GM12878 (cell line): ENCODE results near the gene PEF1. TPM values are rescaled to one million over a fixed set of nuclear protein-coding genes. Genes with fewer than 3 reads are reported as not detected.

ENCODE experiments used
- ATAC-seq: fragments of 200-7000 bp; cut with Tn5 transposase; 3 replicates; pipeline ENCODE4 v1.9.1; 2020; ENCODE audit warnings: mild to moderate bottlenecking, moderate library complexity
- BruUV-seq: library from RNA; stranded (reverse); fragments of 400-500 nt; replicated peaks from 2 replicates; lab custom pipeline; 2021; lab: Mats Ljungman, UMichigan
- CTCF ChIA-PET: fragments of 300-600 bp; sonication (Branson Sonifier 250); formaldehyde crosslinking; extraction: SDS; loops from one replicate; lab custom pipeline; 2021; ENCODE audit warnings: inconsistent platforms; lab: Yijun Ruan, JAX
- POLR2A ChIA-PET: fragments of 350-600 bp; formaldehyde crosslinking; extraction: SDS; loops from one replicate; lab custom pipeline; 2021; ENCODE audit warnings: inconsistent platforms; lab: Charles Lee
- RAD21 ChIA-PET: fragments of 300-600 bp; sonication (Branson Sonifier 250); formaldehyde crosslinking; loops from one replicate; lab custom pipeline; 2023; ENCODE audit warnings: antibody characterized with exemption; ENCODE audit not compliant: unreplicated experiment; lab: Charles Lee
- SMC1A ChIA-PET: fragments of 300-600 bp; sonication (Branson Sonifier 250); formaldehyde crosslinking; loops from one replicate; lab custom pipeline; 2023; ENCODE audit not compliant: unreplicated experiment, uncharacterized antibody; lab: Charles Lee
- DNase-seq: peaks from one replicate; pipeline ENCODE4 v3.0.0-alpha.2; 2011; ENCODE audit warnings: low read depth, low spot score
- FAIRE-seq: peaks from 3 replicates; lab custom pipeline; 2011; peaks lifted over from hg19 to GRCh38; lab: Jason Lieb, UNC
- H2AFZ ChIP-seq: 2 replicates; pipeline ENCODE4 v1.6.0; 2011; ENCODE audit warnings: low read depth, low read length, control low read depth; ENCODE audit not compliant: control insufficient read depth
- H3K27ac ChIP-seq: 2 replicates; pipeline ENCODE4 v1.5.1; 2011; ENCODE audit warnings: control low read depth; ENCODE audit not compliant: control insufficient read depth, insufficient read depth
- H3K27me3 ChIP-seq, 2 experiments: replicated peaks in 1 of 2; 2 replicates each; pipeline versions ENCODE4 v1.6.0 to v1.6.1; 2011; ENCODE audit warnings: low read length in 1 of 2; ENCODE audit not compliant: control insufficient read depth in 2 of 2, insufficient read depth in 2 of 2
- H3K36me3 ChIP-seq, 2 experiments: 2 replicates each; pipeline ENCODE4 v1.5.1; 2011; ENCODE audit warnings: low read length in 1 of 2; ENCODE audit not compliant: control insufficient read depth in 2 of 2, insufficient read depth in 2 of 2
- H3K4me1 ChIP-seq: 2 replicates; pipeline ENCODE4 v1.6.1; 2011; ENCODE audit warnings: mild to moderate bottlenecking, low read length, moderate library complexity, mixed read lengths; ENCODE audit not compliant: control insufficient read depth, insufficient read depth
- H3K4me2 ChIP-seq: 2 replicates; pipeline ENCODE4 v1.6.0; 2011; ENCODE audit warnings: control low read depth; ENCODE audit not compliant: control insufficient read depth, insufficient read depth
- H3K4me3 ChIP-seq: fragments of 200-600 bp; sonication (generic); 2 replicates; pipeline ENCODE4 v1.5.1; 2016
- H3K79me2 ChIP-seq: 2 replicates; pipeline ENCODE4 v1.6.0; 2011; ENCODE audit warnings: low read length; ENCODE audit not compliant: control insufficient read depth, insufficient read depth
- H3K9ac ChIP-seq: 2 replicates; pipeline ENCODE4 v1.8.0; 2011; ENCODE audit warnings: low read length, control low read depth, mixed read lengths; ENCODE audit not compliant: control insufficient read depth, insufficient read depth
- H3K9me3 ChIP-seq: replicated peaks from 3 replicates; pipeline ENCODE4 v1.5.1; 2011; ENCODE audit warnings: mild to moderate bottlenecking, low read length; ENCODE audit not compliant: control insufficient read depth, insufficient read depth
- H4K20me1 ChIP-seq: 2 replicates; pipeline ENCODE4 v1.6.0; 2011; ENCODE audit not compliant: control insufficient read depth, insufficient read depth
- BCL11A ChIP-seq: IDR thresholded peaks from 2 replicates; pipeline ENCODE4 v1.6.1; 2011; ENCODE audit warnings: low read depth, low read length
- BRCA1 ChIP-seq: IDR thresholded peaks from 2 replicates; pipeline ENCODE4 v1.6.1; 2011; ENCODE audit warnings: low read depth, low read length, improper control_type of control experiment
- CBX5 ChIP-seq: sonication (generic); IDR thresholded peaks from 2 replicates; pipeline ENCODE4 v1.6.1; 2016; ENCODE audit warnings: low read depth, moderate library complexity, mild to moderate bottlenecking, inconsistent platforms
- KLF5 ChIP-seq: fragments of 450-650 bp; IDR thresholded peaks from 2 replicates; pipeline ENCODE4 v1.6.1; 2014; ENCODE audit warnings: mild to moderate bottlenecking; ENCODE audit not compliant: partially characterized antibody
- RELB ChIP-seq: fragments of 450-650 bp; IDR thresholded peaks from 2 replicates; pipeline ENCODE4 v1.6.1; 2017; ENCODE audit warnings: low read depth, mild to moderate bottlenecking, moderate library complexity
- REST ChIP-seq: IDR thresholded peaks from 2 replicates; pipeline ENCODE4 v1.6.1; 2012; ENCODE audit warnings: mild to moderate bottlenecking, low read depth, low read length
- SUPT20H ChIP-seq: IDR thresholded peaks from 2 replicates; pipeline ENCODE4 v1.6.1; 2011; ENCODE audit warnings: low read depth, mild to moderate bottlenecking, low read length, moderate library complexity, borderline replicate concordance; ENCODE audit not compliant: control insufficient read depth
- YBX1 ChIP-seq: fragments of 450-650 bp; IDR thresholded peaks from 2 replicates; pipeline ENCODE4 v1.6.1; 2016; ENCODE audit warnings: antibody characterized with exemption
- WGBS: methylation state at CpG from one replicate; pipeline ENCODE4 v1.1.6; 2016; ENCODE audit warnings: low lambda C conversion rate; ENCODE audit not compliant: insufficient replicate concordance, insufficient coverage; ENCODE audit errors: missing lambda C conversion rate; 5-methylcytosine and 5-hydroxymethylcytosine counted together
- in situ Hi-C: fragments of 300-500 bp; cut with MboI; formaldehyde crosslinking; loops from 9 replicates; pipeline ENCODE4 v1.14.3; 2018; ENCODE audit warnings: mixed read lengths
- intact Hi-C: fragments of 100-400 bp; cut with micrococcal nuclease; formaldehyde crosslinking; loops from one replicate; pipeline ENCODE4 v1.14.2; 2022; ENCODE audit not compliant: unreplicated experiment
- polyA plus RNA-seq, 11 experiments: library from polyadenylated mRNA; depleted of rRNA in 4 of 11; unstranded in 6 of 11; stranded (reverse) in 5 of 11; fragments of >200 nt; fragmentation: Nextera tagmentation in 4 of 11; fragmentation: Illumina TruSeq in 1 of 11; extraction: Ambion mirVana in 4 of 11; extraction: Trizol in 1 of 11; gene quantifications; 1 replicate in 1 of 11; 2 replicates in 10 of 11; pipeline versions ENCODE4 v1.2.1 to v1.2.3, GENCODE V29; 2011 to 2016; ENCODE audit warnings: inconsistent platforms in 2 of 11, missing spikeins in 2 of 11, low read depth in 1 of 11
- total RNA-seq, 4 experiments: library from RNA; depleted of rRNA in 3 of 4; stranded (reverse); fragments of >200 nt in 3 of 4; fragmentation: Illumina TruSeq in 1 of 4; extraction: Trizol in 1 of 4; gene quantifications; 2 replicates each; pipeline versions ENCODE4 v1.2.1 to v1.2.3, GENCODE V29; 2013 to 2021

PEF1 gene
- total and polyA plus RNA-seq, 10 of the 15 experiments (the other 5 are each of a cell fraction or from before 2014, with no cell fraction given), result 27.1 to 107 (median 79.0) TPM

GRCh38 chr1:31659889-31660288 lies 15.2 kb upstream of the PEF1 start:
- Histone ChIP-seq H3K27me3 (no peaks in the 10 kb centered on the region; a peak in 2 of 4 replicates), H4K20me1 (no peaks in the 10 kb centered on the region), H3K27ac (no peak overlapping the region), H3K4me1 (no peaks in the 10 kb centered on the region), H3K9me3 (no peaks in the 10 kb centered on the region), H3K4me2 (no peak overlapping the region), H3K36me3 (no peaks in the 10 kb centered on the region), H3K9ac (no peak overlapping the region), H3K79me2 (no peaks in the 10 kb centered on the region), H2AFZ (no peak overlapping the region), H3K4me3 (no peak overlapping the region)
- ATAC-seq (no peak), FAIRE-seq (no peak), DNase-seq (no peak)
- ChIA-PET POLR2A (interaction anchor here (0.6 kb wide), 1 partner anchor 9 kb away, joined by 4 read pairs; no protein-coding TSS in a partner anchor), CTCF (interaction anchor here (1.0 to 3.1 kb wide), 3 partner anchors 27 to 129 kb away, joined by 3 to 13 read pairs (median 5); no protein-coding TSS in a partner anchor), RAD21 (interaction anchor here (0.6 to 2.1 kb wide), 3 partner anchors 45 to 129 kb away, joined by 3 to 12 read pairs (median 3); partner anchors contain the start of gene COL16A1), SMC1A (interaction anchor here (1.7 kb wide), 1 partner anchor 129 kb away, joined by 5 read pairs; no protein-coding TSS in a partner anchor)
- TF ChIP-seq SUPT20H (no peak), BRCA1 (no peak), REST (no peak), YBX1 (no peak), RELB (no peak), CBX5 (no peak), KLF5 (no peak), BCL11A (no peak)
- intact Hi-C loops (loop anchor here (5.0 to 10.0 kb wide), 3 partner anchors 302 to 405 kb away; no protein-coding TSS in a partner anchor), in situ Hi-C loops (loop anchor here (5.0 kb wide), 1 partner anchor 137 kb away; no protein-coding TSS in a partner anchor)
- WGBS, result 15% methylated on average over 3 of the region's 3 CpGs
- no TSS peak for BruUV-seq
